IPS DF 4.7 (cell line): Measurements from ENCODE around the gene FRK.
A peak's percentile ranks its signal among the peaks of the same experiment; 100 is the strongest.
"Not testable (repeated sequence)": the region's sequence is repeated elsewhere in the genome, so short reads cannot be mapped to it uniquely, and the experiment has no call there.

Experiments
- DNase-seq: peaks from one replicate; pipeline ENCODE4 v3.0.0-alpha.2; 2013; ENCODE audit warnings: low spot score; ENCODE audit errors: extremely low read depth

Gene FRK

DNA sequence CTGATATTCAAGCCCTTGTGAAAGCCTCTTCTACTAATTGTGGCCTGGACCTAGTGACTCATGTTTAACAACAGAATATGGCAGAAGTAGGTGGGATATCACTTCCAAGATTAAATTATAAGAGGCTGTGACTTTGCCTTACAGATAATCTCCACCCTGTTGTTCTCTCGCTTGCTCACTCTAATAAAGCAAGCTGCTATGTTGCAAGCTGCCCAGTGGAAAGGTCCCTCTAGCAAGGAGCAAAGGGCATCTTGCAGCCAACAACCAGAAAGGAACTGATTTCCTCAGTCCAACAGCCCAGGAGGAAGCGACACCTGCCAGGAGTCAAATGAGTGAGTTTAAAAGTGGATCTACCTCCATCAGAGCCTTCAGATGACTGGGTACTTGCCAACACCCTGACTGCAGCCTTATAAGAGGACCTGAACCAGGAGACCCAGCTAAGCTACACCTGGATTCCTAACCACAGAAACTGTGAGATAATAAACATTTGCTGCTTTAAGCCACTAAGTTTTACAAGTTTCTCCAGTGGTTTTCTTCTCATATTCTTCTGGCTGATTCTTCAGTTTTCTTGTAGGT is 112.6 kb downstream of the FRK start:
- no peak for DNase-seq

DNA sequence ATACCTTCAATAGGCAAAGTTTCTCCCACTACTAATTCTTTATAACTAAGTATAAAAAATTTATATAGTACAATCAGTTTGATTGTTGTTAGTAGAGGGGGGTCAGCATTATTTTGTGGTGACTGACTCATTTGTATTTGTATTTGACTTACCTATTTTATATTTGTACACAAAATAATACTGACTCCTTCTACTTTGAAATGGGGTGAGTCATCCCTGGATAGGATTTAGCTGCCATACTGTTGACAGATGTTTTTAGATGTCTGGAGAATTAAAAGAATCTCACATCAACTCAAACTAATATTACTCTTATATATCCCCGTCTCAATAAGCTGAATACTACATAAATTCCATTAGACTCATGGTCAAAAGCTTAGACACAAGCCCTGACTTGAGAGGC is 114.9 kb downstream of the FRK start:
- no peak for DNase-seq

DNA sequence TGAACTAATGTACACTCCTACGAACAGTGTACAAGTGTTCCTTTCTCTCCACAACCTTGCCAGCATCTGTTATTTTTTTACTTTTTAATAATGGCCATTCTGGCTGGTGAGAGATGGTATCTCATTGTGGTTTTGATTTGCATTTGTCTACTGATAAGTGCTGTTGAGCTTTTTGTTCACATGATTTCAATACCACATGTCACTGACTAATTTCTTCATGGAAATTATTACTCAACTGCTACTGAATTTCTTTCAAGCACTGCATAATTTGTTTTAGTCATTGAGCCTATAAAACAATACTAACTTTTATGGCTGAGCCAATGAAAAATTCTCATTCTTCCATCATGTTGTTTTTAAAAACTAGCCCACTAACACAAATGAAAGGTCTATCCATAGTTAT is 115.4 kb downstream of the FRK start:
- DNase-seq: no peak

GRCh38 chr6:115944829-115945228 is 115.9 kb downstream of the FRK start:
- not testable (repeated sequence) for DNase-seq

GRCh38 chr6:115937502-115937901 is 123.2 kb downstream of the FRK start:
- DNase-seq: not testable (repeated sequence)

DNA sequence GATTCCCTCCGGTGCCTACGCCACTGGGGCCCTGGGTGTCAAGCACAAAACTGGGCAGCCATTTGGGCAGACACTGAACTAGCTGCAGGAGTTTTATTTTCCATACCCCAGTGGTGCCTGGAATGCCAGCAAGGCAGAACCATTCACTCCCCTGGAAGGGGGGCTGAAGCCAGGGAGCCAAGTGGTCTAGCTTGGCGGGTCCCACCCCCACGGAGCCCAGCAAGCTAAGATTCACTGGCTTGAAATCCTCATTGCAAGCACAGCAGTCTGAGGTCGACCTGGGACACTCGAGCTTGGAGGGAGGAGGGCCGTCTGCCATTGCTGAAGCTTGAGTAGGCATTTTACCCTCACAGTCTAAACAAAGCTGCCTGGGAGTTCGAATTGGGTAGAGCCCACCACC is 125.3 kb downstream of the FRK start:
- DNase-seq: no peak

DNA sequence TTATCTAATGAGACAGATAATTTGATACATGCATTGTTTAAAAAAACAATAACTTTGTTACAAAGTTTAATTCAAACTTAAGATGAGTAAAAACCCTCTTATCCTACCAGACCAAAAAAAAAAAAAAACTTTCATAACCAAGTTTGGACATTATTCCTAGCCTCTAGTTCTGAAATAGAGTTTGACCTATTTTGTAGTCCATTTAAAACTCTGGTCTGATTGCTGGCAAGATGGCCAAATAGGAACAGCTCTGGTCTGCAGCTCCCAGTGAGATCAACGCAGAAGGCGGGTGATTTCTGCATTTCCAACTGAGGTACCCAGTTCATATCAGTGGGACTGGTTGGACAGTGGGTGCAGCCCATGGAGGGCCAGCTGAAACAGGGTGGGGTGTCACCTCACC is 125.9 kb downstream of the FRK start:
- DNase-seq: no peak

- DNase-seq: no peak
Measured at GRCh38 chr6:115934145-115934544, 126.5 kb downstream of the FRK start.

- no peak for DNase-seq
Measured at GRCh38 chr6:115932481-115932880, 128.2 kb downstream of the FRK start.

GRCh38 chr6:115928000-115928399 is 132.7 kb downstream of the FRK start:
- not testable (repeated sequence) for DNase-seq

DNA sequence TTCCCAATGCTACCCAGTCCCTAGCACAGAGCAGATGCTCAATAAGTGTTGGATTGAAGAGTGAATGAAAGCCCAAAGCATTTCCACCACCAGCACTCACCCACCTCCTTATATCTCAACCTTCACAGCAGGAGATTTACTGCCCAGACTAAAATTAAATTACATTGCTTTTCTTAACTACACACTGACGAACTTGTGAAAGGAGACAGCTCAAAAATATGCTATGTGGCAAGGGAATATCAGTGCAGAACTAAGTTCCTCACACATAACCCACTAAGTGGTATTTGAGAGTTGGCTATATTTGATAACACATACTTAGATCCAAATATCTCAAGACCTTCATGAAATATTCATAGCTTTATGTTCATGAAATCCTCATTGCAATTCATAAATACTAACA is 137.7 kb downstream of the FRK start:
- DNase-seq: no peak

- no peak for DNase-seq
Measured at GRCh38 chr6:115914098-115914497, 146.6 kb downstream of the FRK start.

DNA sequence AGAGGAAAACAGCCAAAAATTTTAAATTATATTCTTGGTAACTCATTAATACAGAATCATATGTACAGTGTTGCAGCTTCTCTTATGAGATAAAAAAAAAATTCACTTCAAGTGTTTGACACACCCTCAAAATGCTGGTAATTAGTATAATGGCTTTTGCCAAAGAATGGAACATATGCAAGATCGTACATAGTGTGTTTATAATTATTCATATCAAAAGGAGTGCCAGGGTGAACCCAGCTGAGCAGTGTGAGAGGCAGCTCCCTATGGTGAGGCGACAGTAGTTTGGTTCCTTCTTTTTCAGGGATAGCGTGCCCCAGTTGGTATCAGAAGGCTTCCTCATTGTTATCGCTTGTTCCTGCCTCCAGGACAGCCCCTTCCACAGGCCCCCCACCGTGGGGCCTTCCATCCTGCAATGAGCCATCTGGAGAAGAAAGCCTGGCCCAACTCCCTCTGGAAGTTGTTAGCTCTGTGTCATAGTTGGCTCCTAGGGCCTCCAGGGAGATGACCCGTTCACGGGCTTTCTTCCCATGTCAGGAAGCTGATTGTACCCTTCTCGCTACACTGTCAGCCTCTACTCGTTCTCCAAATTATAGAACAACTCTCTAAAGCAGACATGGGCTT is 150.7 kb downstream of the FRK start:
- DNase-seq: no peak

DNA sequence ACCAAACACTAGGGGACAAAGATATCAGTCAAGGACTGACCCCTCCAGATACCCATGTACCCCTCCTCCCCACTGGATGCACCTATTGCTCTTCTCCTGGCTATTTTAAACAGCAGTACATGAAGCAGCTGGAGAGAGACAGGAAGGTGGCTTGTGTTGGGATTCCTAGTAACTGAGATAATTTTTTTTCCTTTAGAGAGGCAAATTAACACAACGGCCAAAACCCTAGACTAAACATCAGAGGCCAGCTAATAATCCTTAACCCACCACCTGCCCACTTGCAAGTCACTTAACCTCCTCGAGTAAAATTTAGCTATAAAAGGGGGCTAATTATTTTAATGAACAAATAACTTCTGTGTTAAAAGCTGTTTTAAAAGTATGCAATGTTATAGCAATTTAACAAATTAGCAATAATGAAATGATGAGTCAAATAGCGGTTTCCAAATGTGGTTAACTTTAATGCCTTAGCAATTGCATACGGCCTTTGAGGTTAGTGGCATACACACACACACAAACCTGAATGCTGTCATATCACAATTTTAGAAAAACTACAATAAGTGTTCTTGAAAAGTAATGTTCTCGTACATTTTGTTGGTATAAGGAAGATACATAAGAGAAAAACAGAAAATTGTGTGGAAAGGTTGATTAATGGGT is 151.7 kb downstream of the FRK start:
- no peak for DNase-seq

DNA sequence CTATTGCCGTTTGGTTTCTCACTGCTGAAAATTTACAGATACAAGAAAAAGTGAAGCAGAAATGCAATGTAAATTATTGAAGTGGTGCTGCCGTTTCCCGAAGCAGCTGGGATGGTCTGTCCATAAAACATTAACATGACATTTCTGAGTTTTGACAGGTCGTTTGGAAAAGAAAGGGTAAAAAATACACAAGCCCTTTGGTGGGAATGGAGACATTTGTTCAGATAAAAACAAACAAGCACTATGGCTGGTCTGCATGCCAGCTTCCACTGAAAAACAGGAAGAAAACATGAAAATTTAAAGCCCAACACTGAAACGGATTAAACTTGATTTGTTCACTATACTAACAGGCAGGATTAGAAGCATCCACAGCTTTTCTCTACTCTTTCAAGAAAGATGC is 155.2 kb downstream of the FRK start:
- DNase-seq: no peak

DNA sequence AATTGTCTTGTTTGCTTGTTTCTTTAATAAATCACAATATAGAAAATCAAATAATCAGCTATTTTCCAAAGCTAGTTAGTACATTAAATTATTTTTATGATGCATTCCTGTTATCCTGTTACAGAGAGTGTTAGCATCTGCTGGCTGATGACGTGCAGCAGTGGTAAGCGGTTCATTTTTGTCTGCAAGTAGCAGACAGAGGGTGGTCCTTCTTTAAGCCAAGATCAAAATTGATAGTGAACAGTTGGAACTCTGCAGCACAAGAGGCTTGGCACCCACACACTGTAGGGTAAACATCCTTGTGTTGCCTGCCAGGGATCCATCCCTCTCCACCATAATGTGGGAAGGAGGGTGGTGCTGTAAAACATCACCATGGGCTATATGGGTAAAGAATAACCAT is 158.3 kb downstream of the FRK start:
- DNase-seq: no peak

DNA sequence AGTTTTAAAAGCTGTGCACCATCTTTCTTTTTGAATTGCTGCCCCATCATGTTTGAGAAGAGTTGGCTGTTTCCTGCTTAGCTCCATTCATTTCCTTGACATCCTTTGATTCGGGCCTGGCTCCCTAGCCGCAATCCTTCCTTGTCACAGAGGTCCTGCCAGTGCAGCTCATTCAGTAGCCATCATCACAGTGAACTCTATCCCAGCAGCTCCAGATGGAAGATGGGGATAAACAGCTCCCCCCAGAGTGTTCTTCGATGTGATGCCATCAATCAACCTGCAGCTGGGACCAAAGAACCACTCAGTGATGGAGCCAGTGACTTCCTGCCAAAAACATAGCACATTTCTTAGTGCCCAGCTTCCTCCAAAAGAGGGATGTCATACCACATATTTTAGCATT is 158.8 kb downstream of the FRK start:
- DNase-seq: no peak

DNA sequence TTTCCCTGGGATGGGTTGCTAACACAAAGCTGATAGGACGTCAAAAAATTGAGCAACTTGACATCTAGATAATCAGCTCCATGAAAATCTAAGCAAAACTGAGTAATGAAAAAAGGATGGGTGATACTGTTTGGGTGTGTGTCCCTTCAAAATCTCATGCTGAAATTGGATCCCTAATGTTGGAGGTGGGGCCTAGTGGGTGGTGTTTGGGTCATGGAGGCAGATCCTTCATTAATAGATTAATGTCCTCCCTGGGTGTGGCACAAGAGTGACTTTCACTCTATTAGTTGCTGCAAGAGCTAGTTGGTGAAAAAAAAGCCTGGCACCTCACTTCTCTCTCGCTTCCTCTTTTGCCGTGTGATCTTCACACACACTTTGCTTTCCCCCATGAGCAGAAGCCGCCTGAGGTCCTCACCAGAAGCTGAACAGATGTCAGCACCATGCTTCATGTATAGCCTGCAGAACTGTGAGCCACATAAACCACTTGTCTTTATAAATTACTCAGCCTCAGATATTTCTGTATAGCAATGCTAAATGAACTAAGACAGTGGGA is 160.9 kb downstream of the FRK start:
- no peak for DNase-seq

GRCh38 chr6:115898246-115898645 is 162.4 kb downstream of the FRK start:
- no peak for DNase-seq

DNA sequence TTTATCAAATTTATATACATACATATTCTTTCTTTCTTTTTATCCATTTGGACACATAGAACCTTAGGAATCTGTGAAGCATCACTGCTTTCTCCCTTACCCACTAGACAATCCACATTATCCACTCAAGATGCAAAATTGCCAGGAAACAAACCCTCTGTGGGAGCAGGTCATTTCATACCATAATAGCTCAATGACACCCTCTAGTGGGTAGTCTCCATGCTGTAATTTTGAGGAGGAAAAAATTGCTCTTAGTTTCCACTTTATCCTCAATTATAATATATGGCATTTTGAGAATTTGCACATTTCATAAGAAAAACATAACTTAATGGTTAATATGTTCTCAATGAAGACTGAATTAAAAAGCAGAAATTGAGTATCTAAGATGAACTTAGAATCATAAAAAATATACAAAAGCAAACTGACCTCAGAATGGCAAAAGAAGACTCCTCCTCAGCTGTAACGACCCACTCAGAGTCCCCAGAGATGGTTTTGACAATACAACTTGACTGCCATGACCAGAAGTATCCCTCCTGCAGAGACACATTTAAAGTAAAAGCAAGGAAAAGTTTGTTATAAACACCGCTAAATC is 164.1 kb downstream of the FRK start:
- DNase-seq: peak; percentile 7

GRCh38 chr6:115894426-115894992 is 166.2 kb downstream of the FRK start:
- DNase-seq: no peak

DNA sequence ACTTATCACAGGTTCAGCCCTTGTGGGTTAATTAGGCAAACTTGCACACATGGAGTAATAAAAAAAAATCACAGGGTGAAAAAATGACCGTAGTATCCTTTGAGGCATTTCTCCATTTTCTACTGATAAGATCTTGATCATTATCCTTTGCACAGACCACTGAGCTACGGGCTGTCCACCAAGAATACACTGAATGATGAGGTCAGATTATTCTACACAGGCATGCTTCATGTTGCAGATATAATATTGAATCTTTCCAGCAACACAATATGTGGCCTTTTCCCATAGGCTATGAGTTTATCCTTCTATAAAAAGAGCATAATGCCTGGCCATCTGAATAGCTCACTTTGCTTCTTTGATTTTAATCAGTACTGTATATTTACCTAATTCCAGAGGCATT is 168.9 kb downstream of the FRK start:
- no peak for DNase-seq
